Fibroblast of skin of scalp (primary cell): Measurements from ENCODE around the gene IL1RL1.
A peak's percentile ranks its signal among the peaks of the same experiment; 100 is the strongest.

Experiments used
- DNase-seq: peaks from one replicate; pipeline ENCODE4 v3.0.0-alpha.2; 2013

Gene IL1RL1

DNA sequence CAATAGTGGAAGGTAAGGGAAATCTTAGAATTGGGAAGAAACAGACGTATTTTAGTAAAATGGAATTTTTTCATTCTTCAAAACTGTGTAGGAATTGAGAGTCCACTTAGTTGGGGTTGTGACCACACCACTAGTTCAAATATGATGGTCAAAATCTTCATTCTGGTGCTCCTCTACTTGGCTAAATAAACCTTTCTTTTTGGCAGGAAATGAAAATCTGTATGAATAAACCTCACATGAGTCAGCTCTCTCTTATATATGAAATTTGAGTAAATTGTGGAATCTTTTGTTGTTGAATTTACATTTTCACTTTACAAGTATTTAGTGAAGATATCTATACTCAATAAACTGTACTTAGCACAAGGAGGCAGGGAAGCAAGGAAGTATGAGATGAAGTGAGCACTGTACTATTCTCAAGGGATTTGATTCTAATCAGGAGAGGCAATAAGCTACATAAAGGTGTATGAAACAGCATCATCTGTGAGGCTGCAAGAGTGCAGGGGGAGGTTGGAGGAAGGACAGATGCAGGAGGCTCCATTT is 64.8 kb downstream of the IL1RL1 start:
- DNase-seq = peak; percentile 1

DNA sequence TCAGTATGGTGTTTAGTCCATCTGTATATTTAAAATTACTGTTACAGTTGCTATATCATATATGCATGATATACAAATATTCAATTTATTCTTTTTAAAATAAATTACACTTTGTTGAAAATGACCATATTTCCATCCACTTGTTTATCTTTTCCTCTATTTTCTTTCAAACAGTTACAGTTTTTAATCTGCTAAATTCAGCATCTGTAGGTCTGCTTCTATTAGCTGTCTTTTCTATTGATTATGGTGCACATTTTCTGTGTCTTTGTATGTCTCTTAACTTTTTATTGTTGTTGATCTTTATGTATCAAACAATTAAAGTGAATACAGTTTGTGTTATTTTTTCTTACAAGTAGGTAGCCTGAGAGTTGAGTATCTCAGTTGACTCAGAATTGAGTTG is 72.4 kb downstream of the IL1RL1 start:
- no peak for DNase-seq

DNA sequence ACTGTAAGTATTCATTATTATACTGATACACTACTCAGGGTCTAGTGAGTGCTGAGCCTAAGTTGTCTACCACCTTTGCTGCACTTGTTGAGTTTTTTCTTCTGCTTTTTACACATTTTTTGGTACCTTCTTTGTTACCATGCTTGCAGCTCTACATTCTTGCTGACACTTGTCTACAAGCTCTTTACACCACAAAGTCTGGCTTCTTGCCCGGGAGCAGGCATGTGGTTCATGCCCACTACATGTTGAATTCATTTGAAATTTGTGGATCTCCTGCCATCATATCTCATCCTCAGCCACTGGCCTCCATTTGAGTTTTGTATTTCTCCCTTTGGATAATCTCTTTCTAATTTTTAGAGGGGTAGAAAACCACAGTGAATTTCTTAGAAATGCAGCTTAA is 74.2 kb downstream of the IL1RL1 start:
- peak; percentile 12 for DNase-seq

DNA sequence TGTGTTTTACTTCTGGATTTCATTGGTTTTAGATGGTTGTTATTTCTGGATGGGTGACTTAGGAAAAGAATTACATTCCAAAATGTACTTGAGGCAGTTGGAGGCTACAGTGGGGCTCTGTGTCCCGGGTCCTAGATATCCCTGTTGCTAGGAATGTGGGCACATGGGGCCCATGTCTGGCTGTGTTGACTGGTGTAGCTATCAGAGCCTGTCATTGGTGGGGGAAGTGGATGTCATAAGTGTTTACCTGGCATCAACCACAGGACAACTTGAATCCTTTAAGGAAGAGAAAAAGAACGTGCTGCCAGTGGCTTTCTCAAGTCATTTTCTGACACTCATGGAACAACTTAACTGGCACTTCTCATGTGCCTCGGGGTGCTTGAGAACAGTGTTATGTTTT is 74.6 kb downstream of the IL1RL1 start:
- DNase-seq = no peak

DNA sequence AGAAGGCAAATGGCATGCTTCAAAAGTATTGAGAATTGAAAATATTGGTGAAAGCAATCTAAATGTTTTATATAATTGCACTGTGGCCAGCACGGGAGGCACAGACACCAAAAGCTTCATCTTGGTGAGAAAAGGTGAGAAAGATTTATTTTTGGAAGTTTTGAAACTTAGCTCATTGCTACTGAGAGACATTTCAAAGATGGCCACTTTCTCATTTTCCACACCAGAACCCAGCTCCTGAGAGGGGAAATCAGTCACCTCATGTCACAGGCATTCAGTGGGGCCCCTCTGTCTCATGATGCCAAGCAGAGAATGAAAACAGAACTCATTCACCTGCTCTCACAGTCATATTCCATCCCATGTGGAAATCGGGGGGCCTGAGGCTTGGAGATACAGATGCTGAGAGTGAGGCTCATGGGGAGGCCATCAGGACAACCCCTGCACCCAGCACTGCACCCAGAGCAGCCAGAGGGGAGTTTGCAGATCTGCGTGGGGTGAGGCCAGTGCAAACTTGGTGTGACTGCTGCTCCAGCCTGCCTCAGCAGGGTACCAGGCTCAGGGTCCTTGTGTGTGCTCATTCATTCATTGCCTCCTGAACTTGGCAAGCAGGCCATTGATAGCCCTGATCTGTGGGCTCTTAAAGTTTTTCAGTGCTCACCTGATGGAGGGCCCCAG is 75.6 kb downstream of the IL1RL1 start:
- no peak for DNase-seq

DNA sequence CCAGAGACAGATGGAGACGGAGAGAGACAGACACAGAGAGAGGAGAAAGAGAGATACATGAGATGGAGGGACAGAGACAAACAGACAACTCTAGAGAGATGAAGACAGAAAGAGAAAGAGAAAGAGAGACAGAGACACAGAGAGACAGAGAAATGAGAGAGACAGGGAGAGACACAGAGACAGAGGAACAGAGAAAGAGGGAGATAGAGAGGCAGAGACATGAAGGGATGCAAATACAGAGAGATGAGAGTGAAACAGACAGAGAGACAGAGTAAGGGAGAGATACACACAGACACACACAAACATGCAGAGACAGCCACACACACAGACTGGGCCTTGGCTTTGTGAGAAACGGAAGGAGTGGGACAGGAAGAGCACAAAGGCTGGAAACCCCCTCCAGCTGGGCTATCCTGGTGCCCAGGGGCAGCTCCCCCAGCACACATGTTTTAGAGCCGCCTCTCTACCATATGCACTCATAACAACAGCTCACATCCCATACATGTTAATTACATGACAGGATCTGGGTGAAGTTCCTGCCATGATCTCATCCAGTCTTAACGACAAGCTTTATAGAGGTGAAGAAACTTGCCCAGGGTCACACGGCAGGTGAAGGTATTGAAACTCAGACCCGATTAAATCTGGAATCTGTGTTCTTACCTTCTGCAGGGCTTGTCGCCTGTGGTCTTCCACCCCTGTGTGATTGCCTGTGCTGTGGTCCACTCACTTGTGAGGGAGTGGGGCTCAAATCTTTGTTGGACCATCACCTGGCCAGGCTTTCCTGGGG is 76.6 kb downstream of the IL1RL1 start:
- no peak for DNase-seq

DNA sequence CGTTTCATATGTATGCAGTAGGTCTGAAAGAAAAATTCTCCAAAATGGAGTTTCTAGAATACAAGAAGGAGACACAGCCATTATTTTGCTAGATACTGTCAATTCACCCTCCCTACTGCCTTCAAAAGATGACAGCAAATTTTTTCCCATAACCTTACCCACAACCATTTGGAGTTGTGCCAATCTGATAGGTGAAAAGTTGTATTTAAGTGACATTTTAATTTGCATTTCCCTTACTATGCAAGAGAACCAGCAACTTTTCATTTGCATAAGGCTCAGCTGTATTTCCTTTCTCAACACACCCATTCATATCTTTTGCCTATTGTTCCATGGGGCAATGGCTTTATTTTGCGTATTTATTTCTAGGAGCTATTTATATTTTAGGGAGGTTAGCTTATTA is 80.2 kb downstream of the IL1RL1 start:
- DNase-seq = no peak

DNA sequence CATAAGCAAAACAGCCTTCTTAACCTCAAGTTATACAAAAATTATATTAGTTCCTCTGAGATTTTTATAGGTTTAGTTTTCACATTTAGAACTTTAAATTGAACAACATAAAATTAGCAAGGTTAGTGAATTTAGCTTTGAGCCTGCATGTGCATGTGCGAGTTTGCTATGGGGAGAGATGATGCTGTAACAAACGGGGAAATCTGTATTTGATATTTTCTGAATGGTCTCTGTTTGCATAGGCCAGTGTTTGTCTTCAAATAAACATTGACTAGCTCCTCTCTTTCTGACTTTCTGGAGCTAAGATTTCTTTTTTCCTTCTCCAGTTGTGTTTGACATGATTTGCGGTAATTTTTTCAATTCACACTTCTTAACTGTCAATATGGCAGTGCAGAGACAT is 80.7 kb downstream of the IL1RL1 start:
- DNase-seq = no peak

DNA sequence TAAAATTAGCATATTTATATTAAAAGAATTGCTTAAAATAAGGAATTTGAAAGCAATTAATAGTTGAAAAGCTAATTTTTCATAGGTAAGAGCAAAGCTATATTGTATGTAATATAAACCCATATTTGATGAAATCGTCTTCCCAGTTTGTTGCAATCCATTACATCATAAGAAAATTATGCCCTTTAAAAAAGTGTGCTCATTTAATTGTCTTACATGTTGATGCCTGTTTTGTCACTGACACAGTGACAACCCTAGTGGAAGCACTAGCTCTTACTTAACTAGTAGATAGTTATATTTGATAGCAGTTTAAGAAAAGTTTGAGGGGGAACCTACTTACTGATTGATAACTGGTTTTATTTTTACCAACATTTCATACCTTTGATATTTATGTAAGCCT is 81.6 kb downstream of the IL1RL1 start:
- DNase-seq = no peak

DNA sequence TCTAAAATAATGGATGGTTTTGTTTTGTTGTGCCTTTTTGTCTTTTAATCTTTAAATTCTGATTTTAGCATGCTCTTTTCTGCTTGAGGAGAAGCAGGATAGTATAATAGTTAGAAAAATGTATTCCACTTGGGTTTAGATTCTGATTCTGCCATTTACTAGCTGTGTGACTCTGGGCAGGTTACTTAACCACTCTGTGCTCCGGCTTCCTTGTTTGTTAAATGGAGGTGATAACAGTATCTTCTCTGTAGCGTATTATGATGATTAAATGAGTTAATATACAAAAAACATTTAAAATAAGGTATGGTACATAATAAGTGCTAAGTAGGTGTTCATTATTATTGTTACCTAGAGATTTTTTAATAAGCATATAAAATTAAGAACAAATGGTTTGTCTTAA is 84.6 kb downstream of the IL1RL1 start:
- no peak for DNase-seq

DNA sequence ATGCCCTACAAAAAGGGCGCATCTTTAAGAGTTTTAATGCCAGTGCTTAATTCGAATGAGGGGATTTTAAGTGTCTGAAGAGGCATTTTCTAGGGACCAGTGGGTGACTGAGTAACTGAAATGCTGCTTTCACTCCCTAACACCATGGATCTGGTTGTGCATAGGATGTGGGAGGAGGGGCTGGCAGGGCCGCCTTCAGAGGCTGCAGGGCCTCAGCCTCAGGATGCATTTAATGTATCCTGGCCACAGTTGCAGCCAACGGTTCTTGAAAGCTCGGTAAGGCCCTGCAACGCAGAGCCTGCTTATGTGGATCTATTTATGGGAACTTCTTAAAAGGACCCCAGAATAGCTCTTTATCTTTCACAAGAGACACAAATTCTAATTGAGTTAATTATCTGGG is 85.8 kb downstream of the IL1RL1 start:
- no peak for DNase-seq

DNA sequence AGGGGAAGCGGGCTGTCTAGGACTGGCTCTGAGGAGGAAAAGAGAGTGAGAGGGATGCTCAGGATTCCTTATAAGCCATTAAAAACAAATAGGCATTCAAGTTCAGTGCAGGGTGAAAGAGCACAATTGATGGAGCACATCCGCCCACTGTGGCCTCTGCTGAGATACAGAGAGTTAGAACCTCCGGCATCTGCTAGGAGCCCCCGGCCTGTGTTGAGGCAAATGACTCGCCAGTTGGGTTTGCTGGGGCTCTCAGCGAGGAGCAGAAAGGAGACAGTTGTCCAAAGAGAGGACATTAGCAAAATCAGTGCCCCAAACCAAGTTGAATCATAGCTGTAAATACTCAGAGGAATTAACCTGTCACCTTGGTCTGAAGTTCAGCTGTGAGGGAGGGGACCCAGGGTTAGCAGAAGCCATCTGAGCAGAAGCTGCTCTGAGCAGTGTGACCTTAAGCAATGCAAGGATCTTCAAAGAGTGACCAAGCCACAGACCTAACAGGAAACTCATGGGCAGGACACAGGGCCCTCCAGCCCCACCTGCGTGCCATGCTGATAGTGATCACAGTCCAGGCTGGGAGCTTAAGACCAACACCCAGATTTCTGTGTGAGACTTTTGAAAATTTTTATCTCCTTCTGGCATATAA is 88.3 kb downstream of the IL1RL1 start:
- DNase-seq = no peak

DNA sequence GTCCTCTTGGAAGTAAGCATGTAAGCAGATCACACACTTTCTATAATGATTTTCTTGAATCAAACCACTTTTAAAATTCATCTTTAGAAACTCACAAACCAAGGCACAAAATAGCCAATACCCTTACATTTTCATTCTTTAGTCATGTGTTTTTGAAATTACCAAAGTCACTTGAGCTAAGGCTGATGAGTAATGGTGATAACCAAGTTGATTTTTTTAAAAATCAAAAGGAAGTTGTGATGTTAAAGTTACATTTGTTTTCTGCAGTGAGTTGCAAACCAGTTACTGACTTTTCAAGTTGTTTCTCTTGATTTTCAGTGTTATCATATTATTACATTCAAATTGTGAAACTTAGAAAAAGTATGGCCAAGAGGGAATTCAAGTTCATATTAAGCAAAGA is 90.1 kb downstream of the IL1RL1 start:
- DNase-seq = no peak
